DOHH2 (cell line): ENCODE data around the gene ZNF69.

Experiments used
- CTCF ChIP-seq: fragments of 200-600 bp; sonication (generic); IDR thresholded peaks from one replicate; pipeline ENCODE4 v1.5.1; 2014; ENCODE audit warnings: antibody characterized with exemption, mild to moderate bottlenecking, low read depth, low read length; ENCODE audit not compliant: poor library complexity, severe bottlenecking
- EZH2phosphoT487 ChIP-seq: fragments of 200-600 bp; sonication (generic); IDR thresholded peaks from 2 replicates; pipeline ENCODE4 v1.6.1; 2017; ENCODE audit warnings: borderline replicate concordance, mild to moderate bottlenecking, antibody characterized with exemption, low read length, moderate library complexity, mixed read lengths

GRCh38 chr19:11848200-11848593, 39.4 kb upstream of the ZNF69 start:
- TF ChIP-seq EZH2phosphoT487: no peak
- no peak for TF ChIP-seq CTCF
